Glomerular visceral epithelial cell (primary cell): ENCODE results near the gene PABPN1.

Source experiments
- DNase-seq: peaks from one replicate; pipeline ENCODE4 v3.0.0-alpha.2; 2016; ENCODE audit errors: extremely low spot score

The PABPN1 gene

DNA sequence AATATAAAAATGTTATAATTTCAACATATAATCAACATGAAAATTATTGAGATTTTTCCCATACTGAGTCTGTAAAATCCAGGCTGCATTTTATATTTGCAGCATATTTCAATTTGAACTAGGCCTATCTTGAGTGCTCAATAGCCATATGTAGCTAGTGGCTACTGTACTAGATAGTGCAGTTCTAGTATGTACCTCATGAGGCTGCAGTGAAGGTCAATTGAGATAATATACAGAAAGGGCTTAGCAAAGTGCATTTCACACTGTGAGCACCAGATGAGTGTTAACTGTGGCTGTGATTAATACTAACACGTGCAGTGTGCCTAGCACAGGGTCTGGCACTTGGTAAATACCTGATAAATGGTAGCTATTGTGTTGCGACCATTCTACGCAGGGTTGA lies 36.8 kb downstream of the PABPN1 start:
- DNase-seq = no peak

DNA sequence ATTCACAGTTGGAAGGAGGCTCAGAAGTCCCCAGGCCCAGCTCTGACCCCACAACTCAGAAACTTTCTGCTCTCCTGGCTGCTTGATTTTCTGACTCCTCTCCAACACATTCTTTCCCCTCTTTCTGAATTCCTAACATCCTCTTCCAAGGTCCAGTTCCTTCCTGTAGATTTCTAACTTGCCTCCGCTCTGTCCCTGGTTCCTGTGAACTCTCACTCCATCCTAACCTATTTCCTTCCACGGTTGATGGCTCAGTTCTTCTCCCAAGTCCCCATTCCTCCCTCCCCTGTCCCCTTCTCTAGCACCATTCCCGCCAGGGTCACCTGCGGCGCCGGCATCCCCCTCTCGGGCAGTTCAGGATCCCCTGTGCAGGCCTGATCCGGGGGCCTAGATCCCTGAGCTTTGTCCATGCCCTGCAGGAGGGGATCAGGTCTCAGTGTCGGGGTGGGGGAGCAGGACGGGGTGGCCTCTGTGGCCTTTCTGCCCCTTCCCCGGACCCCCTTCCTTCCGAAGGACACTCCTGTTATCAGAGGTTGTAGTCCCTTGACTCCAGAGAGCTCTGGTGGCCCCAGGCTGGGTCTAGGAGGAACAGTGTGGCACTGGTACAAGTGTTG lies 37.4 kb downstream of the PABPN1 start:
- no peak for DNase-seq

DNA sequence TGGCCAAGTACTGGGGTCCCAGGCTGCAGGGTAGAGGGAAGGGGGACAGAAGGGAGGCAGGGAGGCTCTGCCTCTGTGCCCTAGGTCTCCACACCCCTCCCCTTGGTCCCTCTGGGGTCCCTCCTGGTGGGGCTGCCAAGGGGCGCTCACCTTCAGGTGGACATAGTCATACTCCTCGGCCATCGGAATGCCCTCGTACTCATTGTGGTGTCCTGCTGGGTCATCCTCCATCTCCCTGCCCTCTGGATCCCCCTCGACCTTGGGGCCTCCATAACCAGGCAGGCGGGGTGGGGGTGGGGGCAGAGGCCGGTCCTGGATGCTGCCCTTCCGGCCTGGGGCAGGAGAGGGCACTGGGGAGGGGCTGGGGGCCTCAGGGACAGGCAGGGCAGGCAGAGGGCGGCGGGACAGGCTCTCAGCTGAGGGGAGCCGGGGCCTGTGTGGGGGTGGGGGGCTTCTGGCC lies 37.9 kb downstream of the PABPN1 start:
- no peak for DNase-seq

DNA sequence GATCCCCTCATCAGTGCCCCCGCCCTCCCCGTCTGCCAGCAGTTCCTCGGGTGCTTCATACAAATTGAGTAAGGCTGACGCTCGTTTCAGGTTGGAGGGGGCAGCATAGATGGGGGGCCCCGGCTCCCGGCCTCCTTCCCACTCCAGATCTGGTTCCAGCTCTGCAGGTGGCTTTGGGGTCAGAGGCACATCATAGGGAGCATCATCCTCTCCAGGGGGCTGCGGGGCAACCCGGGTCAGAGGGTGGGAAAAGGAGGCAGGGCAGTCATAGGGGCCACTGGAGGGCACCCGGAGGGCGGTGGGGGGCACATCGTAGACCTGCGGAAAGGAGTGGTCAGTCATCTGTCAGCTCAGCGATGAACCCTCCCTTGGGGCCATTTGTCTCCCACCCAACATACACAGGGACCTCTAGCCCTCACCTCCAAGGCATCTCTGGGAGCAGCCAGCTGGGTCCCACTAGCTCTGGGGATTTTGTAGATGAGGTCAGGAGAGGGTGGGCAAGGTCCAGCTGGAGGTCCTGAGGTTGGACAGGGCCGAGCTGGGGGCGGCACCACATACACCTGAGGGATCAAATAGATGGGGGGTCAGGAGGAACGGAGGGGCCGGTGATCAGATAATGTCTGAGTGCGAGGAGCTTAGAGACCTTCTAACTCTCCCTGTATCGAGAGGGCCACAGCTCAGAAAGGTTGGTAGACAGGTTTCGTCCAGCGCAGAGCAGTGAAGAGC lies 38.6 kb downstream of the PABPN1 start:
- no peak for DNase-seq

DNA sequence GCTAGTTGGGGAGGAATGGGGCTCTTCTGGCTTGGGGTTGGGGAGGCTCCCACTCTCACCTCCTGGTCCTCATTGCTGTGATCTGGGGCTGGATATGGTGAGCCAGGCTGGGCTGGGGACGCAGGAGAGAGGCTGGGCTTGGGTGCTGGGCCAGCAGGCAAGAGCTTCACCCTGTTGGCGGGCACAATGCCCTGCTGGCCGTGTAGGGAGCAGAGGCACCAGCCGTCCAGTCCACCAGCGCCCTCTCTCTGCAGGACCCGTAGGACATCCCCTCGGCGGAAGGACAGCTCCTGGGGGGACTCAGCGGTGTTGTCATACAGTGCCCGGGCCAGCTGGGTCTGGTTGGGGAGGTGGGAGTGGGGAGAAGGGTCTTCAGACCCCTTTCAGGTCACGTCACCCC lies 39.2 kb downstream of the PABPN1 start:
- no peak for DNase-seq

DNA sequence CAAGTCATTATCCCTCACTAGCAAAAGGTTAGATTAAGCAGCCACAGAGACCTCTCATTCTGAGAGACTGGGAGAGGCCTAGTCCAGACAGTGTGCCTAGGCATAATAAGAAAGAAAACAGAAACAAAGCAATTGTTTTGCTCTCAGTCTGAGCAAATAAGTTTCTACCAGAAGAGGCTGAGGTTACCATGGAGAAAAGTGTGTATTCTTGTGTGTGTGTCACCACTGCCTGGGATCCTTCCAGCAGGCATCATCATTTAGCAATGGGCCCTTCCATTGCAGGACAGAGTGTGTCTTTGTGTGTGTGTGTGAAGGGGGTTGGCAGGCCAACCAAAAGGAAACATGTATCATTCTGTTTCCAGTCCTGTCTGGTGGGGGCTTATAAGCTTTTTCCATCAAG lies 40.1 kb downstream of the PABPN1 start:
- DNase-seq = no peak

DNA sequence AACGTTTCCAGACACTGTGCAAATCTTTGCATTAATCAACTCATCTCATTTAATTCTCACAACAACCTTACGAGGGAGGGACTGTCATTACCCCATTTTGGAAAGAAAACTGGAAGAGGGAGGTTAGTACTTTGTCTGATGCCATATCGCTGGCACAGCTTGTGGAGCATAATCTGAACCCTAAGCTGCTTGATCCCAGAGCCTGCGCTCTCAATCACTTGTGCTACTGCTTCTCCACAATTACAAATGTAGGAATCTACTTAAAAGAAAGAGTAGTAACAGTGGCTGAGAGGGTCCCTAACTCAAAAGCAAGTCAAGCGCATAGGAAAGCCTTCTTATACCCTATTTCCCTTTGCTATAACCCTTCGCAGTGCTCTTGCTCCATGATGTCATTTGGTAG lies 40.5 kb downstream of the PABPN1 start:
- DNase-seq = no peak

DNA sequence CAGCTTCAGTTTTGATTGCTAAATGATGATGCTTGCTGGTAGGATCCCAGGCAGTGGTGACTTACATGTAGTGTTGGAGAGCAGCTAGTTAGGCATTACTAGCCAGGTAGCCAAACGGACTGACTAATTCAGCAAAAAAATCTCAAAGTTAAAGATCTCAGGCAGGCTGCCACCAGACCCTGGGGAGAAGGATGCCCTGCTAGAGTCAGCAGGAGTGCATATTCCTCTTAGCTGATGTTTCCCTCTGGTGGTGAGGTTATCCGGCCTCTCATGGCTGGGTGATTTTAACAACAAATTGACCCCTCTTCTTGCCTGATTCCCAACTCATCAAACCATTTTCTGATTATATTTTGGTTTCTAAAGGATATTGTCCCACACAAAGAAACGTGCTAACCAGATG lies 40.9 kb downstream of the PABPN1 start:
- peak; percentile 11 for DNase-seq

DNA sequence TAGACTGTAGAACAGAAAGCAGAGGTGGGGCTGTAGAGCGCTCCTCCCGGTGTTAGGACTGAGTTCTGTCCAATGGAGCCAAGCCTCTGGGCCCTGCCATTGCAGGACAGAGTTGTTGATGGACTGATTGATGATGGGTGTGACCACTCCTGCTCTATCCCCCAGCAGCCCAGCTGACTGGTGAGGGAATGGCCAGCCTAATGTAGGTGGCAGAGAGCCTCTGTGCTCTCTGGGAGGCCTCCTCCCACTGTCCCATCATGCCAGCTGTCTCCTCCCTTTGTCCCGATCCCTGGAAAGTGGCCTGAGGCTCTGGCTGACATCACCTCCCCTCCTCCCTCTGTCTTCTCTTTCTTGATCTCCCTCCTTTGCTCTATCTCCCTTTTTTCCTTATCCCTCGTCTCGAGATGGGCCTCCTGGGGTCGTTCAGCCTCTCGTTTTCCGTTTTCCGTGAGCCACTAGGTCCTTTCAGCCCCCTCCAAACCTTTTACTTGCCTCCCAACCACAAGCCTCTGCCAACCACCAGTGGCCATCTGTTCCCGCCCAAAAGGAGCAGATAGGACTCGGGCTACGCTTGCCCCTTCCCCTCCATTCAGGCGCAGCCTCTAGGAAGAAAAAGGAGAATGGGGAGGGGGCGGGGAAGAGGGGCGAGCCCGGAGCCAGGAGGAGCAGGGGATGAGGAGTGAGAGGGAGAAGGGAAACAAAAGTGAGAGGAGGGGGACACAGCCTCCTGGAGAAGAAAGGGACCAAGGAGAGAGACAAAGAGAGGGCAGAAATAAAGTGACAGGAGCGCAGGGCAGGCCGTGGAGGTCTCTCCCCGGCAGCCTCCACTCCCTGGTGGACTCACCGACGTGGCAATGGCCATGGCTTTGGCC lies 43.1 kb downstream of the PABPN1 start:
- DNase-seq = no peak

DNA sequence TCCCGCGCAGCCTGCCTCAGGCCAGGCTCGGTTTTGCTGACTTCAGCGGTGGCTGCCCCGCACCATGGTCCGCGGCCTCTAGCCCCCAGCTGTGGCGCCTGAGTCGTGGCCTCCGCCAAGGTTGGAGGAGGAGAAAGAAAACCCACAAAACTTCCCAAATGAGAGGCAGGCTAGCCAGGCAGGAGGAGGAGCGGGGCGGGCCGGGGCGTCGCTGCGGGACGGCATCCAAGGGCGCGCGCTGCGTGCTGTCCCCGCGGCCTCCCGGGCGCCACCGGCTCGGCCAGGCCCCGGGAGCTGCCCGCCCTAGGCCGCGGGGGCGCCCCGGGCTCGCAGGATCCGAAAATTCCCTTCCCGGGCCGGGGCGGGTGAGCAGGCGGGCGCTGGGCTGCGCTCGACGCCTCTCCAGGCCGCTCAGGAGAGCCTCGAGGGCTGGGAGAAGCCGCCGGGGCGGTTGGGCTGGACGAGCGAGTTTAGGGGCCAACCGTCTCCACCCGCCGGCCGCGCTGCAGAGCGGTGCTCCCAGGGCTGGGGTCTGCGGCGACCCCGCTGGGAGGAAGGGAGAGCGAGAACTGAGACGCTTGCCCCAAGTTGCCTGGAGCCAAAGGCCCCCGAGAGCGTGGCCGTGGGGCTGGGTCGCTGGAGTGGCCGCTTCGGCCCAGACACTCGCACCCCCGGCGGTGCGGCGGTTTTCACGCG lies 43.9 kb downstream of the PABPN1 start, which contains the start of gene EFS:
TSS of gene EFS (minus strand) at position 137 of the 696 bp plus-strand sequence. CDS start 147 bp downstream, outside the sequence.
- DNase-seq = no peak

DNA sequence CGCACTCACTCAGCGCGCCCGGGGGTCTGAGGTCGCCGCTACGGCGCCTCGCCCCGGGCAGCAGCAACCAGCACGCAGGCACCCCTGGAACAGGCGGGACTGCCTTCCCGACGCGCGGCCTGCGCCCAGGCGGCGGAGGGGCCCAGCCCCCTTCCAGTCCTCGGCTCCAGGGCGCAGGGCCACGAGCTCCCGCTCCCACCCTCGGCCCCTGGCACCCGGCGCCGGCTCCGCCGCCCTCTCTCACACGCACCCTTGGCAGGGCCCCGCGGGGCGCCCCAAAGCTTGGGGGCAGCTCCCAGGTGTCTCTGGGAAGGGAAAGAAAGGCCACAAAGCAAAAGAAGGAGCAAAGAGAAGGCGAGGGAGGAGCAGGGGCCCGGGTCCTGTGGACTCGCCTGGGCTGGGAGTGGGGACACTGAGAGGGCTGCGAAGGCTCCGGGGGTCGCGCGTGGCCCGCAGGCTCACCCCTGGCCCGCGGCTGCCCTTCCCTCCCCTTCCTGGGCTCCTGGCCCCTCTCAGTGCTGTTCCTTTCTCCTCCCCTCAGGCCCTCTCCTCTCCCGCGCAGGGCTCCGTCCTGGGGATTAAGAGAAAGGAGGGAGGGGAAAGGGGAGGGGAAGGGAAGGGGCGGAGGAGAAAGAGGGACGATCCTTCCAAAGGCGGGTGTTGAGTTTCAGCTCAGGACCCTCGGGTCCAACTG lies 44.6 kb downstream of the PABPN1 start:
- no peak for DNase-seq

DNA sequence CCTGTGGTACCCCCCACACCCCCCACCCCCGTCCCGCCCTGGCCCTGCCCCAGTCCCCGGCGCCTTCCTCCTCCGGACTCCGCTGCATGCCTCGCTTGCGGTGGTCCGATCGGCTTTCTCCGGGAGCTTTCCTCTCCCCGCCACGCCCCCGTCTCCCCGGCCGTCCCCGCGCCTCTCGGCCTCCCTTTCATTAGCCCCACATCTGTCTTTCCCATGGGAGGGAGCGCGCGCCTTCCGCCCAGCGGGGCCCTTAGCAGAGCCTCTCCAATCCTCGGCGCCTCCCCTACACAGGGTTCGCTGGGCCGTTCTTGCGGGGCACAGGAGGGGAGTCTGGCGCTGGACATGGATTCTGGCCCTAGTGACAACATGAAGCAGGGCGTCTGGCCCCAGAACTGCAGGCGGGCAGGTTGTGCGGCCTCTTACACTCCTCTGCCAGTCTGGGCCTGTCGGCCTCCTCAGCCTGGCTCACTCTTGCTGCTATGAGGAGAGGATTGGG lies 45.2 kb downstream of the PABPN1 start:
- no peak for DNase-seq

DNA sequence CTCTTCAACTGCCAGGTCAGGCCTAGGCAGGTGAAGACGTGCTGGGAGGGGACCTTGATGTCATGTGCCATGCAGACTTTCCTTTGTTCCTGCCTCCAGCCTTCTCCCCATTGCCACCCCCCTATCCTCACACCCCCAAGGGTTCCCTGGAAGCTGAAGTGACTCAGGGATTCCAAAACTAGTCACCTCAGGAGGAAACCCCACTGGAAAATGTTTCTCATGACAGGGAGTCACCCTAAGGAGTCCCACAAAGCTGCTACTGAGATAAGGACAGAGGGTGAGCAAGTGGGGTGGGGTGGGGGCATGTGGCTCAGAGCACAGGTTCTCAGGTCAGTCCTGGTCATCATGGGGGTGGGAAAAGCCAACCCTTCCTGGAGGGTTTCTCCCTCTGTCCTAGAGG lies 49.0 kb downstream of the PABPN1 start:
- no peak for DNase-seq

DNA sequence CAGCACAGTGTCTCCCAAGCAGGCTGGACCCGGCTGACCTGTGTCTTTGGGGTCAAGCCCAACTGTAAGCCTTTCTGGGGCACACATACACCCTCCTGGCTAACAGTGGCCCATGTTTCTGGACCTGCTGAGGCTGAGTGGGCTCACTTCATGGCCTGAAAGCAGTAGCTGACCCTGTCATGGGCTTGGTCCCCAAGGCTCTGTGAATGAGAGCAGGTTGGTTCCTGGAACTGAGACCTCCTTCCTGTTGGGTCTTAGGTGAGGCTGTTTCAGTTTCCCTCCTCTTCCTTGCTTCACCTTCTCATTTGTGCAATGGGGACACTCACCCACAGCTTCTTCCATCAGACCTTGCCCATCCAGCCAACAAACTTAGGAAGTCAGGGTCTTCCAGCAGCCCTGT lies 50.6 kb downstream of the PABPN1 start:
- DNase-seq = no peak

DNA sequence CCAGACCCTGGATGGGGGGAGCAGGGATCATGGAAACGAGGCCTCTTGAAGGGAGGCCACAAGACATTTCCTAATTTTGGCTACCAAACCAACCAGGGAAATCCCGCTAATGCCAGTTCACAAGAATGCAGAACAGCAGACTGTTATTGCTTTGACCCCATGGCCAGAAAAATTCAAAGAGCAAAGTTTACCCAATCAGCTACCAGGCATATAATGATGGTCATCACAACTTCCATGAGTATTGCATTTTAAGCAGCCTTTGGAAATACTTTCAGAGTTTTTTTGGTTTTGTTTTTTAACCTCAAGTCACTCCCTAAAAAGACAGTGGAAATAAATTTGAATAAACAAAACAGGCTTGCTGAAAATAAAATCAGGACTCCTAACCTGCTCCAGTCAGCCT lies 51.3 kb downstream of the PABPN1 start, which contains the start of gene IL25:
TSS of gene IL25 (plus strand) at position 301 of the 400 bp plus-strand sequence.
- DNase-seq = no peak

DNA sequence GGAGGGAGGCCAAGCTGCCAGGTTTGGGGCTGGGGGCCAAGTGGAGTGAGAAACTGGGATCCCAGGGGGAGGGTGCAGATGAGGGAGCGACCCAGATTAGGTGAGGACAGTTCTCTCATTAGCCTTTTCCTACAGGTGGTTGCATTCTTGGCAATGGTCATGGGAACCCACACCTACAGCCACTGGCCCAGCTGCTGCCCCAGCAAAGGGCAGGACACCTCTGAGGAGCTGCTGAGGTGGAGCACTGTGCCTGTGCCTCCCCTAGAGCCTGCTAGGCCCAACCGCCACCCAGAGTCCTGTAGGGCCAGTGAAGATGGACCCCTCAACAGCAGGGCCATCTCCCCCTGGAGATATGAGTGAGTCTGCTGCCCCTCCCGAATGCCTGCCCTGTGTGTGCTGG lies 51.8 kb downstream of the PABPN1 start:
- no peak for DNase-seq
